OCI-LY3 (cell line): ENCODE measurements around the gene RNU11.

Experiments used
- H2AFZ ChIP-seq: fragments of 200-600, 300-600 bp; shearing (Covaris generic); 2 replicates; pipeline ENCODE4 v1.6.0; 2014; ENCODE audit warnings: antibody characterized with exemption, low read depth, low read length
- H3K27ac ChIP-seq: fragments of 200-600, 300-600 bp; sonication (generic); 2 replicates; pipeline ENCODE4 v1.5.1; 2014; ENCODE audit warnings: mild to moderate bottlenecking, low read length, moderate library complexity, mixed read lengths
- H3K27me3 ChIP-seq: fragments of 200-600, 300-600 bp; sonication (generic); 2 replicates; pipeline ENCODE4 v1.6.1; 2014; ENCODE audit warnings: low read depth, low read length, mixed read lengths
- H3K36me3 ChIP-seq: fragments of 200-600, 300-600 bp; sonication (generic); replicated peaks from 2 replicates; pipeline ENCODE3; 2014; ENCODE audit warnings: low read depth, low read length, mixed read lengths
- H3K4me1 ChIP-seq: fragments of 300-600, 200-600 bp; sonication (generic); 2 replicates; pipeline ENCODE4 v1.6.1; 2014; ENCODE audit warnings: low read length, mixed read lengths
- H3K4me2 ChIP-seq: fragments of 200-600, 300-600 bp; sonication (generic); 2 replicates; pipeline ENCODE4 v1.6.1; 2014; ENCODE audit warnings: low read length, mixed read lengths
- H3K4me3 ChIP-seq: fragments of 300-600, 200-600 bp; sonication (generic); 2 replicates; pipeline ENCODE4 v1.5.1; 2014; ENCODE audit warnings: antibody characterized with exemption, mild to moderate bottlenecking, low read length, moderate library complexity
- H3K79me2 ChIP-seq: fragments of 300-600, 200-600 bp; shearing (Covaris generic); 2 replicates; pipeline ENCODE4 v1.6.1; 2014; ENCODE audit warnings: mild to moderate bottlenecking, low read length, mixed read lengths
- H3K9ac ChIP-seq: fragments of 300-600, 200-600 bp; shearing (Covaris generic); 2 replicates; pipeline ENCODE4 v1.6.0; 2014; ENCODE audit warnings: mild to moderate bottlenecking, low read length, moderate library complexity
- H3K9me3 ChIP-seq: fragments of 200-600, 300-600 bp; shearing (Covaris generic); 2 replicates; pipeline ENCODE4 v1.6.1; 2014; ENCODE audit warnings: low read length, mixed read lengths; ENCODE audit not compliant: insufficient read depth
- H4K20me1 ChIP-seq: fragments of 200-600, 300-600 bp; sonication (generic); 2 replicates; pipeline ENCODE4 v1.6.1; 2016; ENCODE audit warnings: low read length, mixed read lengths; ENCODE audit not compliant: insufficient read depth
- EZH2phosphoT487 ChIP-seq: fragments of 200-600 bp; shearing (Covaris generic); IDR thresholded peaks from 2 replicates; pipeline ENCODE4 v1.6.1; 2018; ENCODE audit warnings: antibody characterized with exemption, mixed run types, low read depth
- TF ChIP-seq, protein P1 (sequence below): fragments of 200-600, 300-600 bp; sonication (generic); IDR thresholded peaks from 2 replicates; pipeline ENCODE4 v1.5.1; 2014; ENCODE audit warnings: antibody characterized with exemption, low read length, low read depth

Gene RNU11

DNA sequence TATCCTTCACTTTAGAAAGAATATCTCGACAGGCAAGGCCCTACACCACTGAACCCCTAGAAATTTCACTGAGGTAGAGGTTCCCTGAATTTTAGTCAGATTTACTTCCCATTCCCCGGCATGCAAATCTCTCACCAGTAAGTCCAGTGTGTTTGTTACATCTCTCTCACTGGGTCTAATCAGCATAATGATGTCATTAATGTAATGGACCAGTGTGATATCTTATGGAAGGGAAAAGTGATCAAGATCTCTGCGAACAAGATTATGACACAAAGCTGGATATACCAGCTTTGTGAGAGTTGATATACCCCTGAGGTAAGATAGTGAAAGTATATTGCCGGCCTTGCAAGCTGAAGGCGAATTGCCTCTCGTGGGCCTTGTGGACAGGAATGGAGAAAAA lies 7.9 kb downstream of the RNU11 start:
- no peaks in the 10 kb centered on the region for H3K4me1 ChIP-seq
- no peaks in the 10 kb centered on the region for H3K36me3 ChIP-seq
- H2AFZ ChIP-seq = no peak overlapping the region
- no peak overlapping the region for H3K4me3 ChIP-seq
- TF ChIP-seq, protein P1, sequence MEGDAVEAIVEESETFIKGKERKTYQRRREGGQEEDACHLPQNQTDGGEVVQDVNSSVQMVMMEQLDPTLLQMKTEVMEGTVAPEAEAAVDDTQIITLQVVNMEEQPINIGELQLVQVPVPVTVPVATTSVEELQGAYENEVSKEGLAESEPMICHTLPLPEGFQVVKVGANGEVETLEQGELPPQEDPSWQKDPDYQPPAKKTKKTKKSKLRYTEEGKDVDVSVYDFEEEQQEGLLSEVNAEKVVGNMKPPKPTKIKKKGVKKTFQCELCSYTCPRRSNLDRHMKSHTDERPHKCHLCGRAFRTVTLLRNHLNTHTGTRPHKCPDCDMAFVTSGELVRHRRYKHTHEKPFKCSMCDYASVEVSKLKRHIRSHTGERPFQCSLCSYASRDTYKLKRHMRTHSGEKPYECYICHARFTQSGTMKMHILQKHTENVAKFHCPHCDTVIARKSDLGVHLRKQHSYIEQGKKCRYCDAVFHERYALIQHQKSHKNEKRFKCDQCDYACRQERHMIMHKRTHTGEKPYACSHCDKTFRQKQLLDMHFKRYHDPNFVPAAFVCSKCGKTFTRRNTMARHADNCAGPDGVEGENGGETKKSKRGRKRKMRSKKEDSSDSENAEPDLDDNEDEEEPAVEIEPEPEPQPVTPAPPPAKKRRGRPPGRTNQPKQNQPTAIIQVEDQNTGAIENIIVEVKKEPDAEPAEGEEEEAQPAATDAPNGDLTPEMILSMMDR = no peak
- TF ChIP-seq EZH2phosphoT487 = no peak
- H3K27ac ChIP-seq = no peak overlapping the region
- H3K27me3 ChIP-seq = no peaks in the 10 kb centered on the region
- H3K9me3 ChIP-seq = no peaks in the 10 kb centered on the region
- no peaks in the 10 kb centered on the region for H3K79me2 ChIP-seq
- no peak overlapping the region for H3K9ac ChIP-seq
- no peak overlapping the region for H3K4me2 ChIP-seq
- no peaks in the 10 kb centered on the region for H4K20me1 ChIP-seq

DNA sequence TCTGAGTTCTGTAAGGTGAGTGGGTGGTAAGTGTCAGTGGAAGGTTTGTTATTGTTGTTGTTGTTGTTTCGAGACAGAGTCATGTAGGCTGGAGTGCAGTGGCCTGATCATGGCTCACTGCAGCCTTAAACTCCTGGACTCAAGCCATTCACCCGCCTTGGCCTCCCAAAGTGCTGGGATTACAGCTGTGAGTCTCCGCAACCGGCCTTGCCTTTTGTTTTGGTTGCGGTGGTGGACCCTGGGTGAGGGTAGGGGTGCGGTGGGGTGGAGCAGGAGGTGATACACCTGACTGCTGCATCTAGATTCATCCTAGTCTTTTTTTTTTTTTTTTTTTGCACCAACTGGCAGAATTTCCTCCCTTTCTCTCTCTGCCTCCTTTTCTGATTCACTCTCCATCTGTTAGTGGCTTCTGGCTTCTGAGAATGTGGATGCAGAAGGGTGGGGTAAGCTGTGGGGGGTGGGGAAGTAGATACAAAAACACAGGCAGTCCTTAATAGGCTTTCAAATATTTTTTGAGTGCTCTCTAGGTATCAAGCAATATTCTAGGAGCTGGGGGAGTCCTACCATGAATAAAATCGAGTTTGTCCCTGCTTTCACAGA lies 15.6 kb downstream of the RNU11 start:
- no peak overlapping the region for H3K4me3 ChIP-seq
- H3K4me1 ChIP-seq = peaks cover 3% of the 10 kb centered on the region; the same call in 1 of the 2 replicates
- no peak overlapping the region for H3K4me2 ChIP-seq
- no peak overlapping the region for H3K9ac ChIP-seq
- no peak overlapping the region for H2AFZ ChIP-seq
- H3K27ac ChIP-seq = no peak overlapping the region
- H3K36me3 ChIP-seq = no peaks in the 10 kb centered on the region
- peaks cover 6% of the 10 kb centered on the region; the same call in 1 of the 2 replicates for H3K79me2 ChIP-seq
- H3K9me3 ChIP-seq = no peaks in the 10 kb centered on the region
- no peaks in the 10 kb centered on the region for H3K27me3 ChIP-seq
- TF ChIP-seq EZH2phosphoT487 = no peak
- TF ChIP-seq, protein P1 = no peak
- no peaks in the 10 kb centered on the region for H4K20me1 ChIP-seq

DNA sequence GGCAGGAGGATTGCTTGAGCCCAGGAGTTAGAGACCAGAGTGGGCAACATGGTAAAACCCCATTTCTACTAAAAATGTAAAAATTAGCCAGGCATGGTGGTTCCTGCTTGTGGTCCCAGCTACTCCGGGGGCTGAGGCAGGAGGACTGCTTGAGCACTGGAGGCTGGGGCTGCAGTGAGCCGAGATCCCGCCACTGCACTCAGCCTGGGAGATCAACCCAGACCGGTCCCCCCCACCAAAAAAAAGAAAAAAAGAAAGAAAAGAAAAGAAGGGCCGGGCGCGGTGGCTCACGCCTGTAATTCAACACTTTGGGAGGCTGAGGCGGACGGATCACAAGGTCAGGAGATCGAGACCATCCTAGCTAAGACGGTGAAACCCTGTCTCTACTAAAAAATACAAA lies 18.4 kb downstream of the RNU11 start:
- H4K20me1 ChIP-seq = no peaks in the 10 kb centered on the region
- H3K9ac ChIP-seq = no peak overlapping the region
- no peak for TF ChIP-seq EZH2phosphoT487
- TF ChIP-seq, protein P1 = no peak
- H3K27me3 ChIP-seq = no peaks in the 10 kb centered on the region
- H3K79me2 ChIP-seq = peaks cover 33% of the 10 kb centered on the region
- no peak overlapping the region for H3K4me3 ChIP-seq
- H3K4me1 ChIP-seq = peaks cover 3% of the 10 kb centered on the region; the same call in 1 of the 2 replicates
- H2AFZ ChIP-seq = no peak overlapping the region
- no peaks in the 10 kb centered on the region for H3K36me3 ChIP-seq
- H3K27ac ChIP-seq = no peak overlapping the region
- H3K4me2 ChIP-seq = no peak overlapping the region
- H3K9me3 ChIP-seq = no peaks in the 10 kb centered on the region

DNA sequence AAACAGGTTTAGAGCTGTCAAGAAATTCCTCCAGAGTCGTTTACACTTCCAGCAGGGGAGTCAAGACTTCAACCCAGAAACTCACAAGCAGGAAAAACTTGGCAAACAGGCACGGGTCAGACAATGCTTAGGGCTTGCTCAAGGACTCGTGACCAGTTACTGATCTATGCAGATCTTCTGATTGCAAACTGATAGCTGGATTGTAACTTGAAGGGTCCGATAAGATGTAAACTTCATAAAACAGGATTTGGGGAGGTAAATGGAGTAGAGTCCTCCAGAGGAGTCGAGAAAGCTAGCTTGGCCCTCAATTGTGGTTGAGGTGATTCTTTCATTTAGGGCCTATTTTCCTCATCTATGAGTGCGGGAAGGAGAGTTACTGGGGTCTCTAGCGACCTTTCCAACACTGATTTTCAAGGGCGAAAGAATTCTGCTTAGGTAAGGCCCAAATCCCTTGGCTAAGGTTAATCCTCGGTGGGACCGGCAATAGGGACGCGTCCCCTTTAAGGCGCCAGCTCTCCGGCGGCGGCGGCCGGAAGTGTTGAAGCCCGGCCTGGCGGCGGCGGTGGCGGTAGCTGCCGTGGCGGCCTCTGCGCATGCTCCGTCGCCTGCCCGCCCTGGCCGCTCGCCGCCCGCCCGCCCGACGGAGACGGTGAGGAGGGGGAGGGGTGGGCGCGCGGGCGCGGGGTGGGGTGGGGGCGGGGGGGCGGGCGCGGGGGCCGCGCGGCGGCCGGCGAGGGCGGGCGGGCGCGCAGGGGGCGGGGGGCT lies 20.0 kb downstream of the RNU11 start, which contains the start of gene GMEB1:
Gene GMEB1, plus strand, starts transcription at position 594 of the 765 bp plus-strand sequence. CDS start 14,829 bp downstream, outside the sequence.
- Histone ChIP-seq H3K9ac (peak within 1 kb of the TSS; percentile 100), H2AFZ (peak within 1 kb of the TSS; percentile 88), H3K27ac (peak within 1 kb of the TSS; percentile 99), H4K20me1 (no peaks in the 10 kb centered on the region), H3K9me3 (no peaks in the 10 kb centered on the region), H3K4me1 (peaks cover 3% of the 10 kb centered on the region; the same call in 1 of the 2 replicates), H3K4me3 (peak within 1 kb of the TSS; percentile 100), H3K79me2 (peaks cover 35% of the 10 kb centered on the region), H3K36me3 (no peaks in the 10 kb centered on the region), H3K4me2 (peak within 1 kb of the TSS; percentile 98), H3K27me3 (no peaks in the 10 kb centered on the region)
- TF ChIP-seq, protein P1 = no peak
- no peak for TF ChIP-seq EZH2phosphoT487
